ENCODE data around the gene SYTL3.

The SYTL3 gene

GRCh38 chr6:158737082-158737709 lies 87.3 kb downstream of the SYTL3 start:
- in situ Hi-C loops (cut with MboI; ENCODE audit: low sequenced_read_pairs) = no loop called here
- H3K4me3 ChIP-seq = no peak overlapping the region
- H3K9me3 ChIP-seq = no peaks in the 10 kb centered on the region; the same call in 1 of the 2 replicates
- H3K36me3 ChIP-seq (replicated peaks) = no peaks in the 10 kb centered on the region
- no peak for DNase-seq (ENCODE audit: low spot score in 2 of 2)
- no peaks in the 10 kb centered on the region for H3K27me3 ChIP-seq (ENCODE audit: low read depth)
- no peaks in the 10 kb centered on the region for H3K4me1 ChIP-seq

GRCh38 chr6:158737710-158738615 lies 88.1 kb downstream of the SYTL3 start:
- H3K27me3 ChIP-seq (ENCODE audit: low read depth) = no peaks in the 10 kb centered on the region
- no peaks in the 10 kb centered on the region for H3K36me3 ChIP-seq (replicated peaks)
- in situ Hi-C loops (cut with MboI; ENCODE audit: low sequenced_read_pairs) = no loop called here
- H3K9me3 ChIP-seq = no peaks in the 10 kb centered on the region; the same call in 1 of the 2 replicates
- no peak overlapping the region for H3K4me3 ChIP-seq
- no peak for DNase-seq (ENCODE audit: low spot score in 2 of 2)
- H3K4me1 ChIP-seq = no peaks in the 10 kb centered on the region

- no peaks in the 10 kb centered on the region for H3K27me3 ChIP-seq (ENCODE audit: low read depth)
- in situ Hi-C loops (cut with MboI; ENCODE audit: low sequenced_read_pairs) = no loop called here
- no peaks in the 10 kb centered on the region for H3K4me1 ChIP-seq
- H3K36me3 ChIP-seq (replicated peaks) = no peaks in the 10 kb centered on the region
- H3K9me3 ChIP-seq = no peaks in the 10 kb centered on the region; the same call in 1 of the 2 replicates
- DNase-seq (ENCODE audit: low spot score in 2 of 2) = no peak
- H3K4me3 ChIP-seq = no peak overlapping the region
These were observed 89.8 kb downstream of the SYTL3 start for GRCh38 chr6:158739673-158740072.

- no peak for DNase-seq (ENCODE audit: low spot score in 2 of 2)
- in situ Hi-C loops (cut with MboI; ENCODE audit: low sequenced_read_pairs) = no loop called here
These were observed 93.3 kb downstream of the SYTL3 start for GRCh38 chr6:158743033-158743651.

GRCh38 chr6:158744986-158745430 lies 95.2 kb downstream of the SYTL3 start:
- no peaks in the 10 kb centered on the region for H3K4me1 ChIP-seq

More at GRCh38 chr6:158743033-158743651, 93.3 kb downstream of the SYTL3 start:
- H3K4me3 ChIP-seq = no peak overlapping the region
- H3K4me1 ChIP-seq = no peaks in the 10 kb centered on the region
- H3K9me3 ChIP-seq = no peaks in the 10 kb centered on the region; the same call in 1 of the 2 replicates
- no peaks in the 10 kb centered on the region for H3K27me3 ChIP-seq (ENCODE audit: low read depth)
- no peaks in the 10 kb centered on the region for H3K36me3 ChIP-seq (replicated peaks)

GRCh38 chr6:158751224-158751623 lies 101.4 kb downstream of the SYTL3 start:
- no peaks in the 10 kb centered on the region for H3K4me1 ChIP-seq
- no peak for DNase-seq (ENCODE audit: low spot score in 2 of 2)
- no peaks in the 10 kb centered on the region for H3K36me3 ChIP-seq (replicated peaks)
- in situ Hi-C loops (cut with MboI; ENCODE audit: low sequenced_read_pairs) = no loop called here
- H3K9me3 ChIP-seq = no peaks in the 10 kb centered on the region
- no peak overlapping the region for H3K4me3 ChIP-seq
- H3K27me3 ChIP-seq (ENCODE audit: low read depth) = no peaks in the 10 kb centered on the region

More at GRCh38 chr6:158744986-158745430, 95.2 kb downstream of the SYTL3 start:
- in situ Hi-C loops (cut with MboI; ENCODE audit: low sequenced_read_pairs) = no loop called here
- Histone ChIP-seq H3K4me3 (no peak overlapping the region), H3K9me3 (no peaks in the 10 kb centered on the region; the same call in 1 of the 2 replicates), H3K36me3 (replicated peaks) (no peaks in the 10 kb centered on the region), H3K27me3 (ENCODE audit: low read depth) (no peaks in the 10 kb centered on the region)
- DNase-seq (ENCODE audit: low spot score in 2 of 2) = no peak

- Histone ChIP-seq H3K4me3 (no peak overlapping the region), H3K9me3 (no peaks in the 10 kb centered on the region), H3K27me3 (ENCODE audit: low read depth) (no peaks in the 10 kb centered on the region), H3K36me3 (replicated peaks) (no peaks in the 10 kb centered on the region), H3K4me1 (no peaks in the 10 kb centered on the region)
- DNase-seq (ENCODE audit: low spot score in 2 of 2) = no peak
- in situ Hi-C loops (cut with MboI; ENCODE audit: low sequenced_read_pairs) = no loop called here
These were observed 102.1 kb downstream of the SYTL3 start for GRCh38 chr6:158751921-158752320.

- H3K4me3 ChIP-seq = no peak overlapping the region
- in situ Hi-C loops (cut with MboI; ENCODE audit: low sequenced_read_pairs) = no loop called here
- peak in 1 of 2 experiments; percentile 55 for DNase-seq (ENCODE audit: low spot score in 2 of 2)
- no peaks in the 10 kb centered on the region for H3K4me1 ChIP-seq
- H3K36me3 ChIP-seq (replicated peaks) = no peaks in the 10 kb centered on the region
- no peaks in the 10 kb centered on the region for H3K9me3 ChIP-seq
- no peaks in the 10 kb centered on the region for H3K27me3 ChIP-seq (ENCODE audit: low read depth)
These were observed 102.8 kb downstream of the SYTL3 start for GRCh38 chr6:158752613-158753012.

GRCh38 chr6:158753811-158754210 lies 104.0 kb downstream of the SYTL3 start:
- Histone ChIP-seq H3K9me3 (no peaks in the 10 kb centered on the region), H3K4me1 (no peaks in the 10 kb centered on the region), H3K4me3 (no peak overlapping the region), H3K27me3 (ENCODE audit: low read depth) (no peaks in the 10 kb centered on the region), H3K36me3 (replicated peaks) (no peaks in the 10 kb centered on the region)
- no peak for DNase-seq (ENCODE audit: low spot score in 2 of 2)
- in situ Hi-C loops (cut with MboI; ENCODE audit: low sequenced_read_pairs) = no loop called here

GRCh38 chr6:158754738-158755137 lies 104.9 kb downstream of the SYTL3 start:
- Histone ChIP-seq H3K27me3 (ENCODE audit: low read depth) (no peaks in the 10 kb centered on the region), H3K4me1 (no peaks in the 10 kb centered on the region)
- in situ Hi-C loops (cut with MboI; ENCODE audit: low sequenced_read_pairs) = no loop called here

GRCh38 chr6:158755636-158756035 lies 105.8 kb downstream of the SYTL3 start:
- Histone ChIP-seq H3K27me3 (ENCODE audit: low read depth) (no peaks in the 10 kb centered on the region), H3K4me3 (no peak overlapping the region), H3K36me3 (replicated peaks) (no peaks in the 10 kb centered on the region), H3K9me3 (no peaks in the 10 kb centered on the region), H3K4me1 (no peaks in the 10 kb centered on the region)
- in situ Hi-C loops (cut with MboI; ENCODE audit: low sequenced_read_pairs) = no loop called here
- DNase-seq (ENCODE audit: low spot score in 2 of 2) = no peak

More at GRCh38 chr6:158754738-158755137, 104.9 kb downstream of the SYTL3 start:
- H3K9me3 ChIP-seq = no peaks in the 10 kb centered on the region
- H3K4me3 ChIP-seq = no peak overlapping the region
- DNase-seq (ENCODE audit: low spot score in 2 of 2) = no peak
- H3K36me3 ChIP-seq (replicated peaks) = no peaks in the 10 kb centered on the region

GRCh38 chr6:158756126-158756525 lies 106.3 kb downstream of the SYTL3 start:
- Histone ChIP-seq H3K27me3 (ENCODE audit: low read depth) (no peaks in the 10 kb centered on the region), H3K9me3 (no peaks in the 10 kb centered on the region), H3K4me1 (no peaks in the 10 kb centered on the region), H3K36me3 (replicated peaks) (no peaks in the 10 kb centered on the region), H3K4me3 (no peak overlapping the region)
- in situ Hi-C loops (cut with MboI; ENCODE audit: low sequenced_read_pairs) = no loop called here
- no peak for DNase-seq (ENCODE audit: low spot score in 2 of 2)

- no peak for DNase-seq (ENCODE audit: low spot score in 2 of 2)
- in situ Hi-C loops (cut with MboI; ENCODE audit: low sequenced_read_pairs) = no loop called here
- no peaks in the 10 kb centered on the region for H3K36me3 ChIP-seq (replicated peaks)
- H3K4me1 ChIP-seq = no peaks in the 10 kb centered on the region
- H3K4me3 ChIP-seq = no peak overlapping the region
- no peaks in the 10 kb centered on the region for H3K9me3 ChIP-seq
- no peaks in the 10 kb centered on the region for H3K27me3 ChIP-seq (ENCODE audit: low read depth)
These were observed 107.3 kb downstream of the SYTL3 start for GRCh38 chr6:158756977-158757752.
